ENCODE results near the gene KLHDC10.

DNA sequence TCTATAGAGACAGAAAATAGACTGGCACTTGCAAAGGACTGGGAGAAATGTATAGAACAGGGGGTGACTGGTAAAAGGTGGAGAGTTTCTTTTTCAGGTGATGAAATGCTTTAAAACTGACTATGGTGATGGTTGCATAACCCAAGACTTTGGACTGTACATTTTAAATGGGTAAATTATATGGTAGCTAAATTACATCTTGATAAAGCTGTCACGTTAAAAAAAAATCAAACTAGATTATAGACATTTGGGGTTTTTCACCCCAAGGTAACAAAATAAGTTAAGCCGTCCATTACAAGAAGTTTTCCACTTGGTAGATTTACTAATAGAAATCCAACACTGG is 110.9 kb downstream of the KLHDC10 start:
- TF ChIP-seq, protein P1, sequence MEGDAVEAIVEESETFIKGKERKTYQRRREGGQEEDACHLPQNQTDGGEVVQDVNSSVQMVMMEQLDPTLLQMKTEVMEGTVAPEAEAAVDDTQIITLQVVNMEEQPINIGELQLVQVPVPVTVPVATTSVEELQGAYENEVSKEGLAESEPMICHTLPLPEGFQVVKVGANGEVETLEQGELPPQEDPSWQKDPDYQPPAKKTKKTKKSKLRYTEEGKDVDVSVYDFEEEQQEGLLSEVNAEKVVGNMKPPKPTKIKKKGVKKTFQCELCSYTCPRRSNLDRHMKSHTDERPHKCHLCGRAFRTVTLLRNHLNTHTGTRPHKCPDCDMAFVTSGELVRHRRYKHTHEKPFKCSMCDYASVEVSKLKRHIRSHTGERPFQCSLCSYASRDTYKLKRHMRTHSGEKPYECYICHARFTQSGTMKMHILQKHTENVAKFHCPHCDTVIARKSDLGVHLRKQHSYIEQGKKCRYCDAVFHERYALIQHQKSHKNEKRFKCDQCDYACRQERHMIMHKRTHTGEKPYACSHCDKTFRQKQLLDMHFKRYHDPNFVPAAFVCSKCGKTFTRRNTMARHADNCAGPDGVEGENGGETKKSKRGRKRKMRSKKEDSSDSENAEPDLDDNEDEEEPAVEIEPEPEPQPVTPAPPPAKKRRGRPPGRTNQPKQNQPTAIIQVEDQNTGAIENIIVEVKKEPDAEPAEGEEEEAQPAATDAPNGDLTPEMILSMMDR (IDR thresholded peaks at IDR 0.05; ENCODE audit: insufficient read depth, low read length, poor library complexity, severe bottlenecking), result no peak
- TF ChIP-seq EZH2phosphoT487 (conservative IDR thresholded peaks at IDR 0.05; ENCODE audit: low read length), result no peak
